ENCODE results near the gene ABHD17A.

ABHD17A gene

GRCh38 chr19:1828279-1829238 lies 56.7 kb downstream of the ABHD17A start:
- Histone ChIP-seq H2AFZ (ENCODE audit: low read length) (no peak overlapping the region), H4K8ac (ENCODE audit: low read depth, low read length) (no peak overlapping the region), H3K14ac (ENCODE audit: low read length) (peak overlapping the region; percentile 71), H3K9me3 (replicated peaks in 1 of 2; ENCODE audit: control insufficient read depth in 2 of 2, insufficient read depth in 1 of 2, low read depth in 1 of 2, low read length in 2 of 2) (peaks cover 0 to 1% of the 10 kb centered on the region in 2 donors), H3K79me1 (ENCODE audit: low read depth, low read length) (peaks cover 27% of the 10 kb centered on the region), H4K91ac (ENCODE audit: low read depth, low read length, poor library complexity) (no peak overlapping the region), H3K27ac (replicated peaks; ENCODE audit: low read length) (no peak overlapping the region), H3K4me1 (ENCODE audit: control insufficient read depth in 2 of 2, insufficient read depth in 1 of 2, low read depth in 1 of 2, low read length in 2 of 2) (peaks cover 3 to 11% of the 10 kb centered on the region in 2 donors), H2BK120ac (ENCODE audit: low read depth, low read length) (no peak overlapping the region), H2BK5ac (ENCODE audit: low read length) (no peak overlapping the region), H3K27me3 (ENCODE audit: control insufficient read depth in 3 of 3, insufficient read depth in 3 of 3, low read depth in 1 of 3, low read length in 3 of 3) (no peaks in the 10 kb centered on the region), H3K4me2 (ENCODE audit: insufficient read depth, low read length, poor library complexity, severe bottlenecking) (no peak overlapping the region), H3K4ac (ENCODE audit: low read length) (peak overlapping the region; percentile 66), H2AK5ac (ENCODE audit: low read depth, low read length) (no peak overlapping the region), H2BK12ac (ENCODE audit: low read length) (peak overlapping the region; percentile 41), H3K4me3 (ENCODE audit: low read length in 2 of 2) (no peak overlapping the region), H3K9ac (ENCODE audit: low read depth, low read length, poor library complexity) (peak overlapping the region; percentile 70), H2BK15ac (ENCODE audit: low read length) (no peak overlapping the region), H3K18ac (ENCODE audit: low read length) (no peak overlapping the region), H3K23ac (ENCODE audit: low read depth, low read length, poor library complexity) (peak overlapping the region; percentile 91), H3K36me3 (replicated peaks in 1 of 2; ENCODE audit: control insufficient read depth in 2 of 2, insufficient read depth in 2 of 2, low read length in 2 of 2) (peaks cover 12 to 56% of the 10 kb centered on the region in 2 donors)
- WGBS, 2 donors (ENCODE audit: extremely low coverage in 2 of 2, insufficient read length in 2 of 2, insufficient replicate concordance in 1 of 2): no CpG with 5 or more reads among the region's 57 CpGs
- DNase-seq (ENCODE audit: low spot score): no peak

- no peak overlapping the region for H3K9ac ChIP-seq (ENCODE audit: low read depth, low read length, poor library complexity)
- peaks cover 0 to 1% of the 10 kb centered on the region in 2 donors for H3K9me3 ChIP-seq (replicated peaks in 1 of 2; ENCODE audit: control insufficient read depth in 2 of 2, insufficient read depth in 1 of 2, low read depth in 1 of 2, low read length in 2 of 2)
Measured at GRCh38 chr19:1827566-1828278, 57.6 kb downstream of the ABHD17A start.

More at GRCh38 chr19:1827566-1828278, 57.6 kb downstream of the ABHD17A start:
- Histone ChIP-seq H3K18ac (ENCODE audit: low read length) (no peak overlapping the region), H3K4me1 (ENCODE audit: control insufficient read depth in 2 of 2, insufficient read depth in 1 of 2, low read depth in 1 of 2, low read length in 2 of 2) (peaks cover 3 to 11% of the 10 kb centered on the region in 2 donors), H3K14ac (ENCODE audit: low read length) (no peak overlapping the region), H4K91ac (ENCODE audit: low read depth, low read length, poor library complexity) (no peak overlapping the region), H2AK5ac (ENCODE audit: low read depth, low read length) (peak overlapping the region; percentile 75), H4K8ac (ENCODE audit: low read depth, low read length) (no peak overlapping the region), H2BK5ac (ENCODE audit: low read length) (no peak overlapping the region), H3K79me1 (ENCODE audit: low read depth, low read length) (peaks cover 25% of the 10 kb centered on the region), H3K27me3 (ENCODE audit: control insufficient read depth in 3 of 3, insufficient read depth in 3 of 3, low read depth in 1 of 3, low read length in 3 of 3) (no peaks in the 10 kb centered on the region), H2BK15ac (ENCODE audit: low read length) (no peak overlapping the region), H3K27ac (replicated peaks; ENCODE audit: low read length) (no peak overlapping the region), H2BK120ac (ENCODE audit: low read depth, low read length) (no peak overlapping the region), H3K4ac (ENCODE audit: low read length) (peak overlapping the region; percentile 66), H2AFZ (ENCODE audit: low read length) (no peak overlapping the region), H3K4me2 (ENCODE audit: insufficient read depth, low read length, poor library complexity, severe bottlenecking) (no peak overlapping the region), H3K36me3 (replicated peaks in 1 of 2; ENCODE audit: control insufficient read depth in 2 of 2, insufficient read depth in 2 of 2, low read length in 2 of 2) (peaks cover 14 to 64% of the 10 kb centered on the region in 2 donors), H3K4me3 (ENCODE audit: low read length in 2 of 2) (no peak overlapping the region), H3K23ac (ENCODE audit: low read depth, low read length, poor library complexity) (peak overlapping the region; percentile 55), H2BK12ac (ENCODE audit: low read length) (no peak overlapping the region)
- no CpG with 5 or more reads among the region's 41 CpGs for WGBS, 2 donors (ENCODE audit: extremely low coverage in 2 of 2, insufficient read length in 2 of 2, insufficient replicate concordance in 1 of 2)
- DNase-seq (ENCODE audit: low spot score): no peak
